Measurements from ENCODE around the gene ZBTB20. TPM values are rescaled to one million over a fixed set of nuclear protein-coding genes. Genes with fewer than 3 reads are reported as not detected.
A peak's percentile ranks its signal among the peaks of the same experiment; 100 is the strongest.

ZBTB20 gene
- total and polyA plus RNA-seq, 2 of the 4 experiments (the other 2 are of a cell fraction): 0.75 to 14.7 TPM

GRCh38 chr3:114375608-114376421 lies 771.3 kb downstream of the ZBTB20 start:
- no peak overlapping the region for H3K23ac ChIP-seq (ENCODE audit: low read depth, low read length)
- H3K79me1 ChIP-seq (ENCODE audit: low read depth in 1 of 2, low read length in 2 of 2): peaks cover 6 to 11% of the 10 kb centered on the region in 2 experiments; a peak in 3 of 4 replicates
- no peak overlapping the region for H3K4me2 ChIP-seq (ENCODE audit: low read depth, low read length)
- H3K14ac ChIP-seq (replicated peaks; ENCODE audit: low read depth, low read length): no peak overlapping the region
- ATAC-seq (ENCODE audit: low read depth) (no peak), DNase-seq (no peak)
- H3K9ac ChIP-seq (ENCODE audit: low read depth, low read length): no peak overlapping the region
- no peak overlapping the region for H2AFZ ChIP-seq (replicated peaks; ENCODE audit: low read length, poor library complexity)
- H3K4me3 ChIP-seq (ENCODE audit: insufficient read depth, low read depth, low read length): no peak overlapping the region
- no TSS peak for BruUV-seq (replicated peaks)
- intact Hi-C loops (cut with micrococcal nuclease): no loop called here
- H4K8ac ChIP-seq (ENCODE audit: low read depth in 2 of 2, low read length in 2 of 2): no peak overlapping the region
- dilution Hi-C loops (cut with HindIII; ENCODE audit: low sequenced_read_pairs, unreplicated experiment): no loop called here
- H2AK5ac ChIP-seq (ENCODE audit: low read depth, low read length): no peak overlapping the region
- peaks cover 5% of the 10 kb centered on the region for H3K36me3 ChIP-seq (ENCODE audit: control insufficient read depth, insufficient read depth, low read length)
- H2BK15ac ChIP-seq (ENCODE audit: low read depth, low read length): no peak overlapping the region
- peaks cover 10% of the 10 kb centered on the region for H3K9me1 ChIP-seq (ENCODE audit: insufficient read depth, low read length)
- H4K5ac ChIP-seq (ENCODE audit: low read depth, low read length): no peak overlapping the region
- H2AK9ac ChIP-seq (replicated peaks; ENCODE audit: low read depth, low read length, poor library complexity): no peak overlapping the region
- no peak overlapping the region for H3K4ac ChIP-seq (ENCODE audit: low read depth, low read length)
- no peaks in the 10 kb centered on the region for H3K27me3 ChIP-seq (ENCODE audit: control insufficient read depth, insufficient read depth, low read length)
- H4K91ac ChIP-seq (ENCODE audit: insufficient read depth, low read depth, low read length): no peak overlapping the region
- CTCF ChIA-PET: no interaction called here
- H3K4me1 ChIP-seq (ENCODE audit: control insufficient read depth, insufficient read depth, low read length): peaks cover 9% of the 10 kb centered on the region
- no peak overlapping the region for H3K27ac ChIP-seq (ENCODE audit: insufficient read depth, low read length)
- no peaks in the 10 kb centered on the region for H3K9me3 ChIP-seq (ENCODE audit: control insufficient read depth, insufficient read depth, low read length)
- peaks cover 3% of the 10 kb centered on the region; the same call in 1 of the 2 replicates for H4K20me1 ChIP-seq (ENCODE audit: insufficient read depth, low read length)
- POLR2A ChIA-PET (ENCODE audit: unreplicated experiment): no interaction called here
- no peak overlapping the region for H3K56ac ChIP-seq (ENCODE audit: extremely low read depth, insufficient read depth, low read length)
- H3K18ac ChIP-seq (ENCODE audit: low read depth, low read length): no peak overlapping the region
- TF ChIP-seq MAFK (IDR thresholded peaks at IDR 0.05; ENCODE audit: low read depth, low read length): no peak
- TF ChIP-seq, protein P1, sequence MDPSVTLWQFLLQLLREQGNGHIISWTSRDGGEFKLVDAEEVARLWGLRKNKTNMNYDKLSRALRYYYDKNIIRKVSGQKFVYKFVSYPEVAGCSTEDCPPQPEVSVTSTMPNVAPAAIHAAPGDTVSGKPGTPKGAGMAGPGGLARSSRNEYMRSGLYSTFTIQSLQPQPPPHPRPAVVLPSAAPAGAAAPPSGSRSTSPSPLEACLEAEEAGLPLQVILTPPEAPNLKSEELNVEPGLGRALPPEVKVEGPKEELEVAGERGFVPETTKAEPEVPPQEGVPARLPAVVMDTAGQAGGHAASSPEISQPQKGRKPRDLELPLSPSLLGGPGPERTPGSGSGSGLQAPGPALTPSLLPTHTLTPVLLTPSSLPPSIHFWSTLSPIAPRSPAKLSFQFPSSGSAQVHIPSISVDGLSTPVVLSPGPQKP (IDR thresholded peaks at IDR 0.05; ENCODE audit: borderline replicate concordance, low read depth, low read length): no peak
- 0 out of 2 replicates have a peak, but pooled peaks have one; percentile 23 for TF ChIP-seq CEBPB (IDR thresholded peaks at IDR 0.05; ENCODE audit: low read depth, low read length)
- in situ Hi-C loops (cut with MboI; ENCODE audit: low sequenced_read_pairs): no loop called here
- H2BK5ac ChIP-seq (ENCODE audit: low read depth, low read length, poor library complexity, severe bottlenecking): no peak overlapping the region
- no peak overlapping the region for H2BK20ac ChIP-seq (ENCODE audit: low read depth, low read length)
- H2BK120ac ChIP-seq (ENCODE audit: low read depth, low read length): no peak overlapping the region
- WGBS, 2 experiments (ENCODE audit: extremely low coverage in 2 of 2, insufficient read length in 1 of 2): 100% methylated on average over 1 of the region's 9 CpGs; no CpG with 5 or more reads in 1 of the 2 experiments

All from IMR-90 (cell line).